GM12873 (cell line): ENCODE results near the gene LHX3.

Experiments used
- TF ChIP-seq, protein P1 (sequence below): IDR thresholded peaks from 2 replicates; pipeline ENCODE4 v1.5.1; 2012; ENCODE audit warnings: low read depth, mild to moderate bottlenecking, moderate library complexity, low read length, control low read depth; ENCODE audit not compliant: insufficient read depth; ENCODE audit errors: missing control alignments

LHX3 gene

DNA sequence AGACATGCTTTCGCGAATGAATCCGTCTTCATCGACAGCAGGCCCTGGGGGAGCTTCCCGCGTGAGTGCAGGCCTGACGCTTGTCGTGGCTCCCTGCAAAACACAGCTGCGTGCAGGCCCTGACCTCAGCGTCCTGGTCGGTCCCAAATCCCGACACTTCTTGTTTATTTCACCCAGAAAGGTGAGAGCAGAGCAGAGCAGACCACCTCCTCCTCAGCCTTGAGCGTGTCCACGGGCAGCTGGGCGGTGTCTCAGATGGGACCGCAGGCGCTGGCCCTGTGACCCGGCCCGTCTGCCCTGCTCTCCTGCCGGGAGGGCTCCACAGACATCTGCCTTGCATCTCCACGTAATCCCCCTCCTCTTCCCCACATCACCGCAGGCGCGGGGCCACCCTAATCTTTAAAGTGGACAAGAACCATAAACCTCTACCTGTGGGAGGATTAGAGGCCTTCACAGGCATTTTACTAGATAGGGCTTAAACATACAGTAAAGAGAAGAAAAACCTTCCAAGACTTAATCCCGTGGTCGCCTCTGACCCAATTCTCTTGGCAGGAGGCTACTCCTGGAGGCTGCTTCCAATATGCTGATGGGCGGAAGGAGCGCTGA lies 7.5 kb upstream of the LHX3 start:
- TF ChIP-seq, protein P1, sequence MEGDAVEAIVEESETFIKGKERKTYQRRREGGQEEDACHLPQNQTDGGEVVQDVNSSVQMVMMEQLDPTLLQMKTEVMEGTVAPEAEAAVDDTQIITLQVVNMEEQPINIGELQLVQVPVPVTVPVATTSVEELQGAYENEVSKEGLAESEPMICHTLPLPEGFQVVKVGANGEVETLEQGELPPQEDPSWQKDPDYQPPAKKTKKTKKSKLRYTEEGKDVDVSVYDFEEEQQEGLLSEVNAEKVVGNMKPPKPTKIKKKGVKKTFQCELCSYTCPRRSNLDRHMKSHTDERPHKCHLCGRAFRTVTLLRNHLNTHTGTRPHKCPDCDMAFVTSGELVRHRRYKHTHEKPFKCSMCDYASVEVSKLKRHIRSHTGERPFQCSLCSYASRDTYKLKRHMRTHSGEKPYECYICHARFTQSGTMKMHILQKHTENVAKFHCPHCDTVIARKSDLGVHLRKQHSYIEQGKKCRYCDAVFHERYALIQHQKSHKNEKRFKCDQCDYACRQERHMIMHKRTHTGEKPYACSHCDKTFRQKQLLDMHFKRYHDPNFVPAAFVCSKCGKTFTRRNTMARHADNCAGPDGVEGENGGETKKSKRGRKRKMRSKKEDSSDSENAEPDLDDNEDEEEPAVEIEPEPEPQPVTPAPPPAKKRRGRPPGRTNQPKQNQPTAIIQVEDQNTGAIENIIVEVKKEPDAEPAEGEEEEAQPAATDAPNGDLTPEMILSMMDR, result no peak

DNA sequence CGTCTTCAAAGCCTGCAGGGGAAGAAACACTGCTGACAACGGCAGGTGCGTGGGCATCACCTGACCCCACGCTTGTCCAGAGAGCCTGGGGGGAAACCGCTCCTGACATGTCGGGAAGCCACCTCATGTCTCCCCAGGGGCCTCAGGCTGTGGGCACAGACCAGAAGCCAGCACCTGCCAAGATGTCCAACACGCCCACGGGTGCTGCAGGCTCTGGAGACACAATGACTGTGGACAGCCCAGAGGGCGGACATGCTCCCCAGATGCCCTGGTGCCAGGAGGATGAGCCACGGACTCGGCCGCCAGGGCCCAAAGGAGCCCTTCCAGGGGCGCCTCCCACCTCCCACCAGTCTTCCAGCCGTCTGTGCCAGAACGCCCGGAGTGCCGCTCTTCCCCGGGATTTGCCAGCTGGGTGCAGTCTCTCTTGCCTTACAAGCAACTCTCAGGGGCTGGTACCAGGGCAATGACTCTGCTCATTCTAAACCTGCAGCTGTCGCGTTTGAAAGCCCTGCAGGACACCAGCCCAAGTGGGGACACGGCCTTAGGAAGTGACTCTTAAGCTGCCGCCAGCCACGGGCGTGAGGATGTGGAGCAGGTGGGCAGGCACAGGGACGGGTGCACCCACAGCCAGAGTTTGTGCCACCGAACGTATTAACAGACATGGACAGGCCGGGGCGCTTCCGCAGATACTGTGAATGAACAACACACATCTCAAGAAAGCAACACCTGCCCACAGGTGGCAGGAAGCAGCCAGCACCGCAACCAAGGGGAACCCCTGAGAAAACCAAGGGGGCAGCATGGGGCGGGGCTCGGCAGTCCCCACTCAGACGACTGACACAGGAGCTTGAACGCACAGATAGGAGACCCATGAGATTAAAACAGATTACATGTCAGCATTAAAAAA lies 6.8 kb upstream of the LHX3 start:
- TF ChIP-seq, protein P1, result no peak

DNA sequence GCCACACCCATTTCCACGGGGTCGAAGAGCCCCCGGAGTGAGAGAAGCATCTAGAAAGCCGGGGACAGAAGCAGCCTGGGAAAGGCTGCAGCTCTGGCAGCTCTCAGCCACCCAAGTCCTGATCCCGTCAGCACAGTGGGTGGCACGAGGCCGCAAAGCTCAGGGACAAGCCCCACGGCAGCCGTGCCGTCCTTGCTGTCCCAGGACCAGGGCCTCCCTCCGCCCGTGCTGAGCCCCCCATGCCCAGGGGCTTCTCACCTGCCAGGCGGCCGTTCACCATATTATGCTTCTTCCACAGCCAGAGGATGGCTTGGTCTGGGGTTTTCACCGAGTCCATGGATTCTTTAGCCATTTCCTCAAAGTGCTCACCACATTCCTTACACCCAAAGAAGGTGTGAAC lies 6.1 kb upstream of the LHX3 start:
- TF ChIP-seq, protein P1, result no peak

DNA sequence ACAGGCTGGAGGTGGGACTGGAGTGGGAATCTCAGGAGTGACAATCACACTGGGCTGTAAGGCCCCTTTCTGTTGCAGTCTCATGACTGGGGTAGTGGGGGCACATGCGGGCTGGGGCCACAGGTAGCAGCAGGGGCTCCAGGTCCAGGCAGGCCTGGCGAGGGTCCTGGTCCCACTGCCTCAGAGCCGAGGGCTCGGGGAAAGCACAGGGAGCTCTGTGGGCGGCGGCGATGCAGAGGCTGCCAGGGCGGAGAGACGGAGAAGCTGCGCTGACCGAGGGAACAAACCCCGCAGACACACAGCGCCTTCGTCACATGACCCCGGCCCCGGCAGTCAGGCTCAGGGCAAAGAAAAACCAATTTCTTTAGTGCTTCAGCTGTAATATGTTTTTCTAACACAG lies 5.3 kb upstream of the LHX3 start:
- TF ChIP-seq, protein P1, result no peak

DNA sequence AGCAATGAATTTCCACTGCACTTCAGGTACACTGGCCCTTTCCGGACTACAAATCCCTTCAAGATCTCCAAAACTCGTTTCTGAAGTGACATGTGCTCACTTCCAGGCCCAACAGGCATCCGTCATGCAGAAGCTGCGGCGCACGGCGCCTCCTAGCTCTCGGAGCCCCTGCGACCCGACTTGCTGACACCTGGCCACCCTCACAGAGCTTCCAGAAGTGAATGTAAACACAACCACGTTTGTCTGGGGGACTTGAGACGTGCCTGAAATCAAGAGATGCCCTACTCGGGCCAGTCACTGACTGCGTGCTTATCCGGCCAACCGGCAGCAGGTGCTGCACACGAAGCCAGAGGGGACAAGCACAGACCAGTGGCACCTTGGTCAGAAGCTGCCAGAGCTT lies 4.9 kb upstream of the LHX3 start:
- TF ChIP-seq, protein P1, result no peak

DNA sequence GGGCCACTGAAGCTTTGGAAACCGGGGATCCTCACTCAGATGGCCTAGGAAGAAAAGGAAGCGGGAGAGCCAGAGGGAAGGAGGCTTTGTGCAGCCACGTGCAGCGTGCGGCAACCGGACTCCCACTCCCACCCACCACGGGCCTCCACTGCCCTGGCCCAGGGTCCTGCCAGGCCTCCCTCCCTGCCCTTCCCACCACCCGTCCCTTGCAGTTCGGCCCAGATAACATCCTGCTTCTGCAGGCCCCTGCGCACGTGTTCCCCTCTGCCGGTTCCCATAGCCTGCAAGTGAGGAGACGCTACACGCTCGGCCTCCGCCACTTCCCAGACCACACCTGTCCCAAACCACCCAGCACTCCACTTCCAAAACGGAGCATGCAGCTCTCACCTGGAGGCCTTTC lies 4.3 kb upstream of the LHX3 start:
- TF ChIP-seq, protein P1, result no peak

DNA sequence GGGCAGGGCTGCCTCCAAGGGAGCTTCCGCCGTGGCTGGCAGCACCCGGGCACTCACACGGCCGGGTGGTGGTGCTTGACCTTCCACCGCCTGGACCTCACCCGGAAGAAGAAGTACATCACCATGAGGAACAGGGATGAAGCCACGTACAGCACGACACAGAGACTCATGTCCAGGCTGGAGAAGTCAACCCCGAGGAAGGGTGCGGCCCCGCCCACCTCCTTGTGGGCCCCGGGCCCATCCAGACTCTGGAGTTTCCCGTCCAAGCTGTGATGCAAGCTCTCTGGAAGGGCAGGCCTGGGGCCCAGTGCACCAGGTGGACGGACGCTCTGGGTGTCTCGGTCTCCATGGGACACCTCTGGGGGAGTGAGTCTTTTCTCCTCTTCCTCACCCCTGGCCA lies 3.7 kb upstream of the LHX3 start:
- TF ChIP-seq, protein P1, result no peak
